Ishikawa (cell line): ENCODE results near the gene PHIP.

Experiments
- CEBPB ChIP-seq: IDR thresholded peaks from 2 replicates; pipeline ENCODE4 v1.6.1; 2012
- EGR1 ChIP-seq: IDR thresholded peaks from 2 replicates; pipeline ENCODE4 v1.6.1; 2012
- EP300 ChIP-seq: IDR thresholded peaks from 2 replicates; pipeline ENCODE4 v1.6.1; 2012; ENCODE audit warnings: borderline replicate concordance
- FOXM1 ChIP-seq: IDR thresholded peaks from 2 replicates; pipeline ENCODE4 v1.6.1; 2012; ENCODE audit warnings: low read depth, borderline replicate concordance
- MAX ChIP-seq: IDR thresholded peaks from 2 replicates; pipeline ENCODE4 v1.6.1; 2012
- RAD21 ChIP-seq: IDR thresholded peaks from 2 replicates; pipeline ENCODE4 v1.6.1; 2012; ENCODE audit warnings: low read depth
- TCF12 ChIP-seq: IDR thresholded peaks from 2 replicates; pipeline ENCODE4 v1.6.1; 2012; ENCODE audit warnings: low read depth
- YY1 ChIP-seq: IDR thresholded peaks from 2 replicates; pipeline ENCODE4 v1.6.1; 2012; ENCODE audit warnings: low read depth

DNA sequence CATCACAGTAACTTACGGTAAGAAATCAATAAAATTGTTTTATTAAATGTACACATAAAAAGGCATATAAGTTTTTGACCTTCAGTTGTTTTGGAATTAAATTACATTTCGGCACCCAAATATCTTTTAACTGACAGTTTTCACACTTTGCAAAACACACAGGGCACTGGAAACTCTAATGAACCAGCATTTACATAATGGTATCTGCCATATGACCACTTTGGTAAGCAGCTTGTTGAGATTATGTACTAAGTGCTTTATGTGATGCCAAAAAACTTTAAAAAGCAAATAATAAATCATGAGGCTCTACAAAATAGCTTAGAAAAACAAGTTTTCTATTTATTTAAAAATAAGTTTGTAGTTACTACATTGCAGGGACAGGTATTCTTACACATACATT is 142.5 kb downstream of the PHIP start:
- TF ChIP-seq MAX = no peak
- TF ChIP-seq YY1 = no peak
- TF ChIP-seq RAD21 = no peak
- TF ChIP-seq FOXM1 = no peak
- no peak for TF ChIP-seq CEBPB
- TF ChIP-seq EP300 = no peak
- no peak for TF ChIP-seq EGR1
- no peak for TF ChIP-seq TCF12
